ENCODE data around the gene ATP1B3.

Gene ATP1B3

GRCh38 chr3:141853629-141854168 is 22.7 kb upstream of the ATP1B3 start:
- no peak overlapping the region for H3K27ac ChIP-seq (ENCODE audit: extremely low read depth, low read depth, low read length)
- no peaks in the 10 kb centered on the region for H3K4me1 ChIP-seq (ENCODE audit: control insufficient read depth, insufficient read depth, low read length)
- POLR2A ChIA-PET = no interaction called here
- CTCF ChIA-PET = interaction anchor here (0.6 kb wide), 2 partner anchors 192 to 389 kb away, joined by 3 to 5 read pairs; no protein-coding TSS in a partner anchor
- TF ChIP-seq ZNF202 (tag by site-specific recombination; IDR thresholded peaks at IDR 0.05; ENCODE audit: borderline replicate concordance) (no peak), ZNF518A (tag by site-specific recombination; conservative IDR thresholded peaks at IDR 0.05; ENCODE audit: low read depth) (no peak), ZFP69B (tag by site-specific recombination; IDR thresholded peaks at IDR 0.05) (no peak), ZBTB11 (tag by site-specific recombination; conservative IDR thresholded peaks at IDR 0.05; ENCODE audit: low read depth) (no peak), TCF7L2 (IDR thresholded peaks at IDR 0.05; ENCODE audit: borderline replicate concordance, low read depth, low read length) (no peak), ZBTB8A (tag by site-specific recombination; IDR thresholded peaks at IDR 0.05) (no peak), ZIC2 (tag by site-specific recombination; IDR thresholded peaks at IDR 0.05) (no peak), BCL6B (tag by site-specific recombination; IDR thresholded peaks at IDR 0.05) (no peak), KLF9 (tag by site-specific recombination; IDR thresholded peaks at IDR 0.05; ENCODE audit: low read depth) (no peak), ZNF354C (tag by site-specific recombination; IDR thresholded peaks at IDR 0.05; ENCODE audit: borderline replicate concordance, low read depth) (no peak), ZNF112 (tag by site-specific recombination; IDR thresholded peaks at IDR 0.05) (no peak), KLF16 (tag by site-specific recombination; IDR thresholded peaks at IDR 0.05) (no peak), ZFP41 (tag by site-specific recombination; IDR thresholded peaks at IDR 0.05; ENCODE audit: borderline replicate concordance) (no peak), ZNF530 (tag by site-specific recombination; IDR thresholded peaks at IDR 0.05; ENCODE audit: low read depth) (no peak), ZNF23 (tag by site-specific recombination; IDR thresholded peaks at IDR 0.05; ENCODE audit: borderline replicate concordance) (no peak), PRDM1 (tag by site-specific recombination; IDR thresholded peaks at IDR 0.05) (no peak), ZNF701 (tag by site-specific recombination; IDR thresholded peaks at IDR 0.05) (no peak), MZF1 (tag by site-specific recombination; IDR thresholded peaks at IDR 0.05; ENCODE audit: borderline replicate concordance) (no peak), ZBTB20 (tag by site-specific recombination; IDR thresholded peaks at IDR 0.05) (no peak)
- no peaks in the 10 kb centered on the region for H3K9me3 ChIP-seq (ENCODE audit: control insufficient read depth, insufficient read depth, low read depth, low read length)
- no peak overlapping the region for H3K4me3 ChIP-seq (ENCODE audit: low read depth, low read length)
- H3K36me3 ChIP-seq (ENCODE audit: control insufficient read depth in 2 of 2, insufficient read depth in 1 of 2, low read length in 2 of 2) = no peaks in the 10 kb centered on the region
